Omental fat pad (tissue), 4 donors: ENCODE data around the gene REV3L. TPM values are rescaled to one million over a fixed set of nuclear protein-coding genes. Genes with fewer than 3 reads are reported as not detected.

Experiments
- ATAC-seq: fragments of 150-250 bp; one replicate; pipeline ENCODE4 v1.9.1; 2016; ENCODE audit warnings: mild to moderate bottlenecking, moderate library complexity; ENCODE audit not compliant: low FRiP score
- DNase-seq: peaks from one replicate; pipeline ENCODE4 v3.0.0-alpha.2; 2019; ENCODE audit warnings: low spot score
- total RNA-seq, 4 donors: library from RNA; depleted of rRNA; stranded (reverse); fragments of >200 nt; gene quantifications; one replicate each; pipeline ENCODE4 v1.1.0, GENCODE V29; 2016
- TF ChIP-seq, protein P1 (sequence below), 3 donors: fragments of 450-650 bp; IDR thresholded peaks; one replicate each; pipeline ENCODE4 v1.5.1; 2016 to 2017; ENCODE audit warnings: antibody characterized with exemption in 3 of 3, mild to moderate bottlenecking in 3 of 3, moderate library complexity in 2 of 3

REV3L gene
- total RNA-seq, 4 donors from 2014 or later: 55.5 to 111 (median 63.2) TPM

DNA sequence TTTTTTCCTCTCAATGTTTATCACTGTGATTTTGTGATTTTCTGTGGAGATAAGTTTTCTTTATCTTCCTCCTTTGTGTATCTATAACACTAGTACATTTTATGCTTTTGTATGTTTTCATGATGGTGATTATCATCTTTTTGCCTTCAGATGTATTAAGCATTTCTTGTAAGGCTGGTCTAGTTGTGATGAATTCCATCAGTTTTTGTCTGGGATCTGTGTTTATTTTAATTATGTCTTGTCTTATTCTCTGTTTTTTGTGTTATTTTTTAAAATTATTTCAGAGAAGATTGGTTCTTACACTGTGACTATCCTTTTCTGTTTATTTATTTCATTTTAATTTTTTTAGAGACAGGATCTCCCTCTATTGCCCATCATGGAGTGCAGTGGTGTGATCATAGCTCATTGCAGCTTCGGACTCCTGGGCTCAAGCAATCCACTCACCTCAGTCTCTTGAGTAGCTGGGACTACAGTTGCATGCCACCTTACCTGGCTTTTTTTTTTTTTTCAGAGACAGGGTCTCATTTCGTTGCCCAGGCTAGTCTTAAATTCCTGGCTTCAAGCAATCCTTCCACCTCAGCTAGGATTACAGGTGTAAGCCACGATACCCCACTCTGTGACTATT is 208.3 kb downstream of the REV3L start:
- TF ChIP-seq, protein P1, sequence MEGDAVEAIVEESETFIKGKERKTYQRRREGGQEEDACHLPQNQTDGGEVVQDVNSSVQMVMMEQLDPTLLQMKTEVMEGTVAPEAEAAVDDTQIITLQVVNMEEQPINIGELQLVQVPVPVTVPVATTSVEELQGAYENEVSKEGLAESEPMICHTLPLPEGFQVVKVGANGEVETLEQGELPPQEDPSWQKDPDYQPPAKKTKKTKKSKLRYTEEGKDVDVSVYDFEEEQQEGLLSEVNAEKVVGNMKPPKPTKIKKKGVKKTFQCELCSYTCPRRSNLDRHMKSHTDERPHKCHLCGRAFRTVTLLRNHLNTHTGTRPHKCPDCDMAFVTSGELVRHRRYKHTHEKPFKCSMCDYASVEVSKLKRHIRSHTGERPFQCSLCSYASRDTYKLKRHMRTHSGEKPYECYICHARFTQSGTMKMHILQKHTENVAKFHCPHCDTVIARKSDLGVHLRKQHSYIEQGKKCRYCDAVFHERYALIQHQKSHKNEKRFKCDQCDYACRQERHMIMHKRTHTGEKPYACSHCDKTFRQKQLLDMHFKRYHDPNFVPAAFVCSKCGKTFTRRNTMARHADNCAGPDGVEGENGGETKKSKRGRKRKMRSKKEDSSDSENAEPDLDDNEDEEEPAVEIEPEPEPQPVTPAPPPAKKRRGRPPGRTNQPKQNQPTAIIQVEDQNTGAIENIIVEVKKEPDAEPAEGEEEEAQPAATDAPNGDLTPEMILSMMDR (IDR thresholded peaks at IDR 0.05): no peak
- ATAC-seq (no peak), DNase-seq (no peak)

DNA sequence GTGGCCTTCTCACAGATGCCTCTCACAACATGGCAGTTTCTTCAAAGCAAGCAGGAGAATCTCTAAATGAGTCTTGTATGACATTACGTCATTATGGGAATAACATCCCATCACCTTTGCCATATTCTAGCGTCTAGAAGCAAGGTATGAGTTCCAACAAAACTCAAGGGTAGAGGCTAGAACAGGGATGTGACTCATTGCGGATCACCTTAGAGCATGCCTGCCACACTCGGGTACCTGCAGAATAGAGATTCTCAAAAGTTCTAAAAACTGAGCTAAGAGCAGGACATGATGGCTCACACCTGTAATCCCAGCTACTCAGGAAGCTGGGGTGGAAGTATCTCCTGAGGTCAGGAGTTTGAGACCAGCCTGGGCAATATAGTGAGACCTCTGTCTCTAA is 212.9 kb downstream of the REV3L start:
- DNase-seq (no peak), ATAC-seq (no peak)
- TF ChIP-seq, protein P1 (IDR thresholded peaks at IDR 0.05): no peak

DNA sequence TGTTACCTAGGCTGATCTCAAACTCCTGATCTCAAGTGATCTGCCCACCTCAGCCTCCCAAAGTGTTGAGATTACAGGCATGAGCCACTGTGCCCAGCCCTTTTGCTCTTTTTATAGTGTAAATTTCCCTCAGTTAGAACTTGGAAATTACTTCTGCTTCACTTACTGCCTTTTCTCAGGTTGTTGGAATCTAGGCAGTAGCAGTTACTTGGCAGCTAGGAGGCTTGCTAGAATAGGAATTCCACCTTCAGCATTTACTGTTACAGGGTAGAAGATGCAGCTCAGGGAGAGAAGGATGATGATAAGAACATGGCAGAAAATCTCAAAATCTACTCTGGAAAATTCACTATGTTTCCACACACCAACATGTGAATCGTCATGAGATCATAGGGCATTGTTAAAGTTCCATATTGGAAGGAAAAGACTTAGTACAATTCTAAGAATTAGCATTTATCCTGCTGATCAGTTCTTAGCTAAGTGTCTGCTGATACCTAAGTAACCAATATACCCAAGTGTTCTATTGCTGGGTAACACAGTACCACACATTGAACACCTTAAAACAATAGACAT is 213.5 kb downstream of the REV3L start:
- TF ChIP-seq, protein P1 (IDR thresholded peaks at IDR 0.05): no peak
- DNase-seq: no peak
- no peak for ATAC-seq

DNA sequence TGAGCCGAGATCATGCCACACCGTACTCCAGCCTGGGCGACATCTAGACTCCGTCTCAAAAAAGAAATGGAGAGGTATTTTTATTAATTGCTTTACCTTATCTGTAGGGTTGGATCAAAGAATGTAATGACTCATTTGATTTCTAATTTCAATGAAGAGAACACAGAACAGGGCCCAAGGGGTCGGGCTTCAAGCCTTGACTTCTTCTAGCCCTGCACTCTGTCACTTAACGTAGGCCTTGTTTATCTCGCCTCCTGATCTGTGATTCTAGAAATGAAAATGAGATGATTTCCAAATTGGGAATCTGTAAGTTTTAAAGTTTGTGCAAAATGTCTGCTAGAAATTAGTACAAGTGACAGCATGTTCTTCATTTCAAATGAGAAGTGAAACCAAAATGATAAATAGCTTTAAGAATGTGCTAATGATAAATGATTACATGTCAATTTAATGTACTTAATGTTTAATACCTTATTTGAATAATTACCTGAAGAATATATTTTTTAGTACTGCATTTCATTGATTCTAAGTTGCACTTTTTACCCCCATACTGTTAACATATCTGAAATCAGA is 215.2 kb downstream of the REV3L start:
- ATAC-seq (no peak), DNase-seq (no peak)
- TF ChIP-seq, protein P1 (IDR thresholded peaks at IDR 0.05): no peak

DNA sequence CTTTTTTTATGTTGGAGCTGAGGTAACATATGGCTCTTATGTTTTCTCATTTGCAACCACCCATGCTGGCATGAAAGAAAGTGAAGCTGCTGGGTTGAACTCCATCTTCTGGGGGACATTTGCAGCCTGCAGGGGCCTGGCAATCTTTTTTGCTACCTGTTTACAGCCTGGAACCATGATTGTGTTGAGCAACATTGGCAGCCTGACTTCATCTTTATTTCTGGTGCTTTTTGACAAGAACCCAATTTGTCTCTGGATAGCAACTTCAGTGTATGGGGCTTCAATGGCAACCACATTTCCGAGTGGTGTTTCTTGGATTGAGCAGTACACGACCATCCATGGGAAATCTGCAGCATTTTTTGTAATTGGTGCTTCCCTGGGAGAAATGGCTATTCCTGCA is 216.7 kb downstream of the REV3L start:
- TF ChIP-seq, protein P1 (IDR thresholded peaks at IDR 0.05): no peak
- no peak for DNase-seq
- no peak for ATAC-seq

DNA sequence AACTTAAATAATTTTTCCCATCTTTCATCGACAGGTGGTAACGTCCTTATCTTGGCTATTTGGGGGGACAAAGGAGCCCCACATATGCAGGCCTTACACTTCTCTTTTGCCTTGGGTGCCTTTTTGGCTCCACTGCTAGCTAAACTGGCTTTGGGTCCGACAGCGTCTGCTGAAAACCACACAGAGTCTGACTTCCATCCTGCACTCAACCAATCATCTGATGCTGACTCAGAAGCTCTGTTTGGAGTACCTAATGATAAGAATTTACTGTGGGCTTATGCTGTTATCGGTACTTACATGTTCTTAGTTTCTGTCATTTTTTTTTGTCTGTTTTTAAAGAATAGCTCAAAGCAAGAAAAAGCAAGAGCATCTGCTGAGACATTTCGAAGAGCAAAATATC is 217.2 kb downstream of the REV3L start:
- DNase-seq: no peak
- ATAC-seq: no peak
- TF ChIP-seq, protein P1 (IDR thresholded peaks at IDR 0.05): no peak

DNA sequence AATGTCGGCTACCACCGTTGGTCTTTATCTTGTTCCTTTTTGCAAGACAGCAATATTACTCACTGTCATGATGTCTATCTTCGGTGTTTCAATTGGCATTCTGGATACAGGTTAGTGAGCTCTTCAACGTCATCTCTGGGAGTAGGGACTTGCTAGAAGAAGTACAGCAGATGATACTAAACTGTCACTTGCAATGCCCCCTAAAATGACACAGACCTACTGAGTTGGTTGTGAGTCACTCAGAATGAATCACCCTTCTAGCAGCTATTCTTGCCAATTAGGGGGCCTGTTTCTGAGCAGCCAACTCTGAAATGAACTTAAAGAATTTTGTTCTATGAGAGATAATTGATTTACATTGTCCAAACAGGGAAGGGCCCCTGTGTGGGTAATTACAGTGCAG is 219.2 kb downstream of the REV3L start:
- DNase-seq (no peak), ATAC-seq (no peak)
- TF ChIP-seq, protein P1 (IDR thresholded peaks at IDR 0.05): no peak
